HepG2 (cell line): ENCODE results near the gene RTN4. TPM values are rescaled to one million over a fixed set of nuclear protein-coding genes. Genes with fewer than 3 reads are reported as not detected.

Experiments
- ATAC-seq: fragments of 200-7000 bp; cut with Tn5 transposase; 3 replicates; pipeline ENCODE4 v1.9.1; 2020; ENCODE audit warnings: mild to moderate bottlenecking, moderate library complexity
- BruUV-seq: library from RNA; stranded (reverse); fragments of 400-500 nt; replicated peaks from 2 replicates; lab custom pipeline; 2021; lab: Mats Ljungman, UMichigan
- CTCF ChIA-PET: fragments of 300-600 bp; formaldehyde crosslinking; extraction: SDS; loops from one replicate; lab custom pipeline; 2021; ENCODE audit warnings: low total read pairs, inconsistent platforms, low intra/inter-chr PET ratio; lab: Yijun Ruan, JAX
- POLR2A ChIA-PET: fragments of 350-600 bp; sonication (Branson Sonifier 250); formaldehyde crosslinking; loops from one replicate; lab custom pipeline; 2020; ENCODE audit warnings: antibody characterized with exemption, inconsistent platforms; lab: Yijun Ruan, JAX
- DNase-seq: peaks from one replicate; pipeline ENCODE4 v3.0.0-alpha.2; 2015; ENCODE audit warnings: low spot score
- FAIRE-seq: peaks from 3 replicates; lab custom pipeline; 2011; peaks lifted over from hg19 to GRCh38; lab: Jason Lieb, UNC
- H2AFZ ChIP-seq: one replicate; pipeline ENCODE4 v1.6.1; 2011; ENCODE audit warnings: low read length, inconsistent platforms
- H3K27ac ChIP-seq: fragments of 300-600 bp; 3 replicates; pipeline ENCODE4 v1.8.0; 2011; ENCODE audit warnings: mixed run types, mild to moderate bottlenecking, mixed read lengths, low read length, inconsistent platforms; ENCODE audit not compliant: insufficient read depth; ENCODE audit errors: extremely low read length
- H3K27me3 ChIP-seq, 2 experiments: fragments of 200-600 bp in 1 of 2; 2 replicates in 1 of 2; 3 replicates in 1 of 2; pipeline versions ENCODE4 v1.6.0 to v1.8.0; 2011; ENCODE audit warnings: low read length in 2 of 2, mild to moderate bottlenecking in 2 of 2, moderate library complexity in 2 of 2, inconsistent platforms in 1 of 2; ENCODE audit not compliant: insufficient read depth in 2 of 2, control insufficient read depth in 1 of 2
- H3K36me3 ChIP-seq, 2 experiments: fragments of 200-600 bp in 1 of 2; replicated peaks in 1 of 2; 2 replicates in 1 of 2; 3 replicates in 1 of 2; pipeline versions ENCODE4 v1.5.1 to v1.8.0; 2011; ENCODE audit warnings: low read length in 2 of 2, inconsistent platforms in 1 of 2; ENCODE audit not compliant: insufficient read depth in 2 of 2, control insufficient read depth in 1 of 2
- H3K4me1 ChIP-seq: 2 replicates; pipeline ENCODE4 v1.5.1; 2012; ENCODE audit warnings: low read length, inconsistent platforms; ENCODE audit not compliant: insufficient read depth
- H3K4me2 ChIP-seq: 2 replicates; pipeline ENCODE4 v1.6.0; 2011; ENCODE audit warnings: low read depth, low read length, inconsistent platforms
- H3K4me3 ChIP-seq, 3 experiments: fragments of 200-600 bp in 1 of 3; sonication (generic), shearing (Covaris generic) in 1 of 3; replicated peaks in 1 of 3; 2 replicates each; pipeline ENCODE4 v1.5.1; 2011 to 2016; ENCODE audit warnings: low read length in 3 of 3, inconsistent platforms in 2 of 3, low read depth in 2 of 3, mild to moderate bottlenecking in 2 of 3, control low read depth in 1 of 3, mixed read lengths in 1 of 3; ENCODE audit not compliant: insufficient read depth in 1 of 3
- H3K79me2 ChIP-seq: one replicate; pipeline ENCODE4 v1.6.1; 2011; ENCODE audit warnings: low read length, inconsistent platforms; ENCODE audit not compliant: insufficient read depth
- H3K9ac ChIP-seq: 2 replicates; pipeline ENCODE4 v1.6.0; 2011; ENCODE audit warnings: mild to moderate bottlenecking, low read depth, low read length, inconsistent platforms; ENCODE audit not compliant: insufficient read depth
- H3K9me3 ChIP-seq: 2 replicates; pipeline ENCODE4 v1.5.1; 2012; ENCODE audit warnings: mild to moderate bottlenecking, low read length
- H4K20me1 ChIP-seq: 2 replicates; pipeline ENCODE4 v1.6.0; 2011; ENCODE audit warnings: inconsistent platforms, mild to moderate bottlenecking, low read length, moderate library complexity; ENCODE audit not compliant: insufficient read depth
- ARNT2 ChIP-seq: sonication (generic); formaldehyde crosslinking; IDR thresholded peaks from 2 replicates; pipeline ENCODE4 v1.8.0; 2022; ENCODE audit warnings: mild to moderate bottlenecking, low read depth, missing genetic modification reagents, moderate library complexity
- ZNF652 ChIP-seq: IDR thresholded peaks from 2 replicates; pipeline ENCODE4 v1.6.1; 2016; ENCODE audit warnings: low read depth, borderline replicate concordance
- WGBS: methylation state at CpG from one replicate; pipeline ENCODE4 v1.1.6; 2017; ENCODE audit warnings: low lambda C conversion rate; 5-methylcytosine and 5-hydroxymethylcytosine counted together
- in situ Hi-C: cut with HindIII; loops from 2 replicates; pipeline ENCODE4 v1.10.0; 2017; ENCODE audit warnings: low pct_unique_long_range_greater_than_20kb; ENCODE audit not compliant: extremely low pct_ligation_motif_present
- intact Hi-C: fragments of 100-400 bp; cut with micrococcal nuclease; formaldehyde crosslinking; loops from one replicate; pipeline ENCODE4 v1.10.0; 2022; ENCODE audit not compliant: unreplicated experiment
- polyA plus RNA-seq, 8 experiments: library from polyadenylated mRNA; depleted of rRNA in 3 of 8; stranded (reverse) in 7 of 8; unstranded in 1 of 8; fragments of >200 nt; fragmentation: Illumina TruSeq in 4 of 8; extraction: Trizol in 4 of 8; gene quantifications; 2 replicates each; pipeline versions ENCODE4 v1.2.1 to v1.2.3, GENCODE V29; 2011 to 2016; ENCODE audit warnings: low read depth in 4 of 8, missing spikeins in 1 of 8, mixed read lengths in 1 of 8; ENCODE audit not compliant: insufficient read depth in 1 of 8
- total RNA-seq, 5 experiments: library from RNA; depleted of rRNA; stranded (reverse); fragments of >200 nt; fragmentation: Illumina TruSeq; extraction: Trizol; gene quantifications; 2 replicates each; pipeline ENCODE4 v1.2.3, GENCODE V29; 2016; ENCODE audit warnings: low read depth in 1 of 5
- TF ChIP-seq, protein P1 (sequence below): sonication (generic); formaldehyde crosslinking; IDR thresholded peaks from 2 replicates; pipeline ENCODE4 v1.4.0; 2020; ENCODE audit warnings: missing genetic modification reagents
- TF ChIP-seq, protein P2 (sequence below): sonication (generic); formaldehyde crosslinking; IDR thresholded peaks from 2 replicates; pipeline ENCODE4 v1.4.0; 2020; ENCODE audit warnings: mild to moderate bottlenecking, low read depth, missing genetic modification reagents

Gene RTN4
- total and polyA plus RNA-seq, 2 of the 13 experiments (the other 11 are each of a cell fraction or from before 2014, with no cell fraction given): 98.4 to 133 TPM

DNA sequence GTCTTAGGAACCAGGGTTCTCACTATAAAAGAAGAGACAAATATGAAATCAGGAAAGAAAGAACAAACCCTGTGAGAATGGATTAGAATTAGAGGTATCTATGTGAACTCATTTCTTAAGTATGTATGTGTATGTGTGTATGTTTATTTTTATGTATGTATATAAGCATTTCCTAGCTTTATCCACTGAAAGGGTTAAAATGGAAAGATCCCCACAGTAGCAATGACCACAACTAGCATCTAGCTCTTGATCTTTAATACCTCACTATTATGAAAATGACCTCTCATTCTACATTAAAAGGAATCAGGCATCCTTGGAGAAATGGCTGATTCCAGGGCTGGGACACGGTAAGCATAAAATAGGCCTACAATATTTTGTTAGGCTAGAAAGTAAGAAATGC is 31.6 kb downstream of the RTN4 start:
- H3K27me3 ChIP-seq: no peaks in the 10 kb centered on the region
- H3K9me3 ChIP-seq: no peaks in the 10 kb centered on the region
- H3K4me2 ChIP-seq: no peak overlapping the region
- H4K20me1 ChIP-seq: peaks cover 10% of the 10 kb centered on the region; the same call in 1 of the 2 replicates
- WGBS: 94% methylated on average over 1 of the region's 1 CpG
- BruUV-seq: no TSS peak
- FAIRE-seq: no peak
- no peak overlapping the region for H2AFZ ChIP-seq
- DNase-seq: no peak
- peaks cover 45% of the 10 kb centered on the region for H3K4me1 ChIP-seq
- CTCF ChIA-PET: no interaction called here
- no peak overlapping the region for H3K27ac ChIP-seq
- no peak overlapping the region for H3K4me3 ChIP-seq
- TF ChIP-seq ZNF652 (CRISPR knock-in tag): peak; percentile 72; the same call in 1 of the 2 replicates
- TF ChIP-seq, protein P1, sequence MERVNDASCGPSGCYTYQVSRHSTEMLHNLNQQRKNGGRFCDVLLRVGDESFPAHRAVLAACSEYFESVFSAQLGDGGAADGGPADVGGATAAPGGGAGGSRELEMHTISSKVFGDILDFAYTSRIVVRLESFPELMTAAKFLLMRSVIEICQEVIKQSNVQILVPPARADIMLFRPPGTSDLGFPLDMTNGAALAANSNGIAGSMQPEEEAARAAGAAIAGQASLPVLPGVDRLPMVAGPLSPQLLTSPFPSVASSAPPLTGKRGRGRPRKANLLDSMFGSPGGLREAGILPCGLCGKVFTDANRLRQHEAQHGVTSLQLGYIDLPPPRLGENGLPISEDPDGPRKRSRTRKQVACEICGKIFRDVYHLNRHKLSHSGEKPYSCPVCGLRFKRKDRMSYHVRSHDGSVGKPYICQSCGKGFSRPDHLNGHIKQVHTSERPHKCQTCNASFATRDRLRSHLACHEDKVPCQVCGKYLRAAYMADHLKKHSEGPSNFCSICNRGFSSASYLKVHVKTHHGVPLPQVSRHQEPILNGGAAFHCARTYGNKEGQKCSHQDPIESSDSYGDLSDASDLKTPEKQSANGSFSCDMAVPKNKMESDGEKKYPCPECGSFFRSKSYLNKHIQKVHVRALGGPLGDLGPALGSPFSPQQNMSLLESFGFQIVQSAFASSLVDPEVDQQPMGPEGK (CRISPR knock-in tag): no peak
- TF ChIP-seq, protein P2, sequence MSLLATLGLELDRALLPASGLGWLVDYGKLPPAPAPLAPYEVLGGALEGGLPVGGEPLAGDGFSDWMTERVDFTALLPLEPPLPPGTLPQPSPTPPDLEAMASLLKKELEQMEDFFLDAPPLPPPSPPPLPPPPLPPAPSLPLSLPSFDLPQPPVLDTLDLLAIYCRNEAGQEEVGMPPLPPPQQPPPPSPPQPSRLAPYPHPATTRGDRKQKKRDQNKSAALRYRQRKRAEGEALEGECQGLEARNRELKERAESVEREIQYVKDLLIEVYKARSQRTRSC (CRISPR knock-in tag): no peak
- no peak for TF ChIP-seq ARNT2 (CRISPR knock-in tag)
- TF ChIP-seq, all 625 proteins: peak for 1
- POLR2A ChIA-PET: no interaction called here
- in situ Hi-C loops: loop anchor here (5.0 kb wide), 1 partner anchor 149 kb away; no protein-coding TSS in a partner anchor
- intact Hi-C loops: loop anchor here (5.0 to 10.0 kb wide), 3 partner anchors 94 to 496 kb away; partner anchors contain the start of gene CFAP36
- Histone ChIP-seq H3K36me3 (peaks cover 0 to 11% of the 10 kb centered on the region in 2 experiments; a peak in 2 of 5 replicates), H3K9ac (no peak overlapping the region), H3K79me2 (peaks cover 98% of the 10 kb centered on the region)
- no peak for ATAC-seq
